ENCODE measurements around the gene CCDC171. TPM values are rescaled to one million over a fixed set of nuclear protein-coding genes. Genes with fewer than 3 reads are reported as not detected.

The CCDC171 gene
- total and polyA plus RNA-seq, 8 donors = 1.2 to 26.3 (median 2.7) TPM; not detected in 1

DNA sequence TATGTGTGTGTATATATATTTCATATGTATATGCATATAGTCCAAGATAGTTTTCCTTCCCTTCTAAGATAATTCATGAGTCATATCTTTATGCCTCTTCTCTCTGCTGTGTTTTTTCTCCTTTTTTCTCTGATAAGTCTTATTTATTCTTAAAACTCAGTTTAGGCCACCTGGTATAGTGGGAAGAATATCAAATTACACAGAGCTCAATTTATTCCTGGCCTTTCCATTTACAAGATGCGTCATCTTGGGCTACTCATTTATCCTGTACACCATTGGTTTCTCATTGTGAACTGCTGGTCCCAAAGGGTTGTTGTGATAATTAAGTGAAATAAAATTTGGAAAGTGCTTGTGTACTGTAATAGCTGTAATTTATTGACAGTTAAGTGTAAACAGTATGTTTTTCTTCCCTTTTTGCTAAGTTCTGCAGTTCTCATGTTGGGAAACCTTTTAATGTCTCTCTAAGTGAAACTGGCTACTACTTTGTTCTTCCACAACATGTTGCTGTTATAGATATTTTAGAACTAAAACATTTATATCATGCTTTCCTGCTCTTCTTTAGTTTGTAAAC, 19.4 kb downstream of the CCDC171 start:
- DNase-seq = no peak
- intact Hi-C loops (cut with DNase I; ENCODE audit: low total_unique reads) = no loop called here
- Histone ChIP-seq H3K9me3 (no peaks in the 10 kb centered on the region), H3K27ac (no peak overlapping the region), H3K36me3 (no peaks in the 10 kb centered on the region), H3K4me3 (no peak overlapping the region), H3K4me1 (peaks cover 0 to 5% (median 0%) of the 10 kb centered on the region in 4 donors), H3K27me3 (no peaks in the 10 kb centered on the region)
- WGBS, 5 donors = 96 to 99% (median 97%) methylated on average over 1 of the region's 1 CpG
- TF ChIP-seq POLR2AphosphoS5 (IDR thresholded peaks at IDR 0.05) (no peak), EP300 (IDR thresholded peaks at IDR 0.05) (no peak), CTCF (IDR thresholded peaks at IDR 0.05) (no peak), POLR2A (IDR thresholded peaks at IDR 0.05) (no peak)

GRCh38 chr9:15576350-15577050, 23.7 kb downstream of the CCDC171 start:
- TF ChIP-seq POLR2AphosphoS5 (IDR thresholded peaks at IDR 0.05) = no peak
- no peak for TF ChIP-seq EP300 (IDR thresholded peaks at IDR 0.05)
- TF ChIP-seq CTCF (IDR thresholded peaks at IDR 0.05) = no peak
- no peak for TF ChIP-seq POLR2A (IDR thresholded peaks at IDR 0.05)
- 22 to 45% (median 40%) methylated on average over 8 of the region's 8 CpGs for WGBS, 5 donors
- no peaks in the 10 kb centered on the region for H3K27me3 ChIP-seq
- H3K36me3 ChIP-seq = no peaks in the 10 kb centered on the region
- no peak overlapping the region for H3K4me3 ChIP-seq
- no peak for DNase-seq
- intact Hi-C loops (cut with DNase I; ENCODE audit: low total_unique reads) = no loop called here
- no peaks in the 10 kb centered on the region for H3K9me3 ChIP-seq
- H3K4me1 ChIP-seq = peaks cover 0 to 5% (median 0%) of the 10 kb centered on the region in 4 donors
- H3K27ac ChIP-seq = no peak overlapping the region

DNA sequence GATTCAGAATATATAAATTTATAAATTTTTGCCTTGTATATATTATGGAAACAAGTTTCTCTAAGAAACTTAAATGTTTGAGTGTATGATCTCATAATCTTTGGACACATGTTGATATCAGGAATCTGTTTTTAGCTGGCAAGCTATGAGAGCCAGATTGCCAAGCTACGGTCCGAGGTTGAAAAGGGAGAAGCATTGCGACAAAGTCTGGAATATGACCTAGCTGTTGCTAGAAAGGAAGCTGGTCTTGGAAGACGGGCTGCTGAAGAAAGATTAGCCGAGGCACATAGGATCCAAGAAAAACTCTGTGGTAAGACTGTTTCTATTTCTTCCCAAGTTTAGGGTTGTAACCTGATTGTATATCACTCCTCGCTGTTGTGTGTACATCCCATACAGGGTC, 25.9 kb downstream of the CCDC171 start:
- WGBS, 5 donors = 64 to 98% (median 86%) methylated on average over 6 of the region's 6 CpGs
- DNase-seq = peak in 1 of 2 donors; percentile 59
- no peak overlapping the region for H3K4me3 ChIP-seq
- no peaks in the 10 kb centered on the region for H3K36me3 ChIP-seq
- H3K27ac ChIP-seq = no peak overlapping the region
- no peaks in the 10 kb centered on the region for H3K27me3 ChIP-seq
- H3K4me1 ChIP-seq = peaks cover 0 to 5% (median 0%) of the 10 kb centered on the region in 4 donors
- intact Hi-C loops (cut with DNase I; ENCODE audit: low total_unique reads) = no loop called here
- H3K9me3 ChIP-seq = no peaks in the 10 kb centered on the region
- no peak for TF ChIP-seq POLR2AphosphoS5 (IDR thresholded peaks at IDR 0.05)
- no peak for TF ChIP-seq POLR2A (IDR thresholded peaks at IDR 0.05)
- no peak for TF ChIP-seq EP300 (IDR thresholded peaks at IDR 0.05)
- TF ChIP-seq CTCF (IDR thresholded peaks at IDR 0.05) = no peak

- H3K27ac ChIP-seq = no peak overlapping the region
- no peaks in the 10 kb centered on the region for H3K36me3 ChIP-seq
- no peak for TF ChIP-seq CTCF (IDR thresholded peaks at IDR 0.05)
- TF ChIP-seq POLR2A (IDR thresholded peaks at IDR 0.05) = no peak
- TF ChIP-seq EP300 (IDR thresholded peaks at IDR 0.05) = no peak
- TF ChIP-seq POLR2AphosphoS5 (IDR thresholded peaks at IDR 0.05) = no peak
- no peaks in the 10 kb centered on the region for H3K9me3 ChIP-seq
- peak in 1 of 2 donors; percentile 16 for DNase-seq
- no peaks in the 10 kb centered on the region for H3K4me1 ChIP-seq
- no peaks in the 10 kb centered on the region for H3K27me3 ChIP-seq
- intact Hi-C loops (cut with DNase I; ENCODE audit: low total_unique reads) = no loop called here
- 80 to 86% (median 84%) methylated on average over 3 of the region's 3 CpGs for WGBS, 5 donors
- no peak overlapping the region for H3K4me3 ChIP-seq
Measured at GRCh38 chr9:15584379-15584778, 31.5 kb downstream of the CCDC171 start.
